Heart left ventricle (tissue), 16 donors: ENCODE results near the gene CC2D2A. TPM values are rescaled to one million over a fixed set of nuclear protein-coding genes. Genes with fewer than 3 reads are reported as not detected.

Experiments
- ATAC-seq, 4 donors: fragments of 200-7000 bp; cut with Tn5 transposase; one replicate each; pipeline ENCODE4 v1.9.1; 2020 to 2022; ENCODE audit warnings: moderate library complexity in 4 of 4, mild to moderate bottlenecking in 3 of 4, moderate number of reproducible peaks in 1 of 4
- DNase-seq, 5 donors: peaks; one replicate each; pipeline ENCODE4 v3.0.0-alpha.2; 2020
- H3K27ac ChIP-seq, 12 donors: fragments of 200-600 bp; sonication (generic) in 4 of 12; one replicate each; pipeline versions ENCODE4 v1.5.0 to v1.8.0; 2016 to 2022; ENCODE audit warnings: mild to moderate bottlenecking in 2 of 12
- H3K27me3 ChIP-seq, 9 donors: fragments of 200-600 bp; sonication (generic) in 2 of 9; one replicate each; pipeline versions ENCODE4 v1.5.1 to v1.8.0; 2016 to 2022; ENCODE audit warnings: mild to moderate bottlenecking in 3 of 9
- H3K36me3 ChIP-seq, 9 donors: fragments of 200-600 bp; sonication (generic) in 2 of 9; one replicate each; pipeline versions ENCODE4 v1.5.0 to v1.8.0; 2018 to 2022; ENCODE audit warnings: mild to moderate bottlenecking in 2 of 9
- H3K4me1 ChIP-seq, 12 donors: fragments of 200-600 bp; sonication (generic) in 4 of 12; one replicate each; pipeline versions ENCODE4 v1.5.0 to v1.8.0; 2016 to 2022; ENCODE audit warnings: mild to moderate bottlenecking in 3 of 12
- H3K4me3 ChIP-seq, 12 donors: fragments of 200-600 bp; sonication (generic) in 4 of 12; one replicate each; pipeline versions ENCODE4 v1.5.0 to v1.8.0; 2017 to 2022; ENCODE audit warnings: mild to moderate bottlenecking in 9 of 12, moderate library complexity in 4 of 12
- H3K9me3 ChIP-seq, 12 donors: fragments of 200-600 bp; sonication (generic) in 4 of 12; one replicate each; pipeline versions ENCODE4 v1.5.0 to v1.8.0; 2016 to 2022; ENCODE audit warnings: mild to moderate bottlenecking in 1 of 12
- POLR2A ChIP-seq, 2 donors: fragments of 450-650 bp; IDR thresholded peaks; one replicate each; pipeline ENCODE4 v1.6.1; 2017; ENCODE audit warnings: antibody characterized with exemption in 2 of 2, mild to moderate bottlenecking in 2 of 2, moderate library complexity in 2 of 2
- WGBS, 4 donors: extraction: QIAGEN DNeasy Blood & Tissue Kit in 2 of 4; methylation state at CpG; one replicate each; pipeline versions ENCODE4 v1.1.5 to v1.1.7; 2013 to 2018; 5-methylcytosine and 5-hydroxymethylcytosine counted together
- intact Hi-C, 10 donors: fragments of 100-400 bp; cut with DNase I; formaldehyde crosslinking; loops; one replicate each; pipeline versions ENCODE4 v1.11.1 to v1.14.2; 2022
- polyA plus RNA-seq, 2 donors: library from polyadenylated mRNA; stranded (reverse); fragments of 200-250 nt; gene quantifications; one replicate each; pipeline ENCODE4 v1.2.3, GENCODE V29; 2013
- total RNA-seq, 9 donors: library from RNA; depleted of rRNA in 2 of 9; stranded (reverse); fragments of >200 nt in 2 of 9; fragmentation: NEBNext Ultra II Directional in 3 of 9; extraction: Animal tissue kit (Norgen Biotek cat#: 25700) in 3 of 9; gene quantifications; one replicate each; pipeline versions ENCODE4 v1.1.0 to v1.2.4, GENCODE V29; 2016 to 2023
- TF ChIP-seq, protein P1 (sequence below), 12 donors: fragments of 200-600 bp; sonication (generic) in 4 of 12; IDR thresholded peaks; one replicate each; pipeline versions ENCODE4 v1.5.0 to v1.8.0; 2018 to 2022; ENCODE audit warnings: antibody characterized with exemption in 12 of 12, mild to moderate bottlenecking in 5 of 12
- donor health status: ischemic (EF 13 %, LVEDD 7.1; RV severe dilation, severe dysfunction).
- donor health status: healthy with polysubstance abuse.
- donor health status: DM: no; HTN: yes; CAD: no.
- donor health status: DM: no; HTN: no; CAD: no.
- donor health status: ischemic (EF 25% LVEDD 6.9; RV normal size, moderate dysfunction).
- donor health status: ischemic (EF 25% LVEDD 5.7; RV mildly dilated, moderate dysfunction).
- donor health status: healthy.
- donor health status: DM: yes; HTN: yes; CAD: no.
- donor health status: ischemic (EF 35%, LVEDD 5.7; RV mildly dilated, moderate dysfunction).
- donor health status: nonischemic (EF 11% LVEDD 7.7; RV severe dilation, severe dysfunction).
- donor health status: DM: yes; HTN: yes; CAD: no.
- donor health status: PGD.
- donor health status: ischemic (EF 29% LVEDD 5.4; RV normal size, mild dysfunction).
- donor health status: nonischemic (EF 23%, LVEDD 6.1; RV moderate dilation, normal function).

The CC2D2A gene
- total and polyA plus RNA-seq, 11 donors: 3.1 to 14.4 (median 8.4) TPM

DNA sequence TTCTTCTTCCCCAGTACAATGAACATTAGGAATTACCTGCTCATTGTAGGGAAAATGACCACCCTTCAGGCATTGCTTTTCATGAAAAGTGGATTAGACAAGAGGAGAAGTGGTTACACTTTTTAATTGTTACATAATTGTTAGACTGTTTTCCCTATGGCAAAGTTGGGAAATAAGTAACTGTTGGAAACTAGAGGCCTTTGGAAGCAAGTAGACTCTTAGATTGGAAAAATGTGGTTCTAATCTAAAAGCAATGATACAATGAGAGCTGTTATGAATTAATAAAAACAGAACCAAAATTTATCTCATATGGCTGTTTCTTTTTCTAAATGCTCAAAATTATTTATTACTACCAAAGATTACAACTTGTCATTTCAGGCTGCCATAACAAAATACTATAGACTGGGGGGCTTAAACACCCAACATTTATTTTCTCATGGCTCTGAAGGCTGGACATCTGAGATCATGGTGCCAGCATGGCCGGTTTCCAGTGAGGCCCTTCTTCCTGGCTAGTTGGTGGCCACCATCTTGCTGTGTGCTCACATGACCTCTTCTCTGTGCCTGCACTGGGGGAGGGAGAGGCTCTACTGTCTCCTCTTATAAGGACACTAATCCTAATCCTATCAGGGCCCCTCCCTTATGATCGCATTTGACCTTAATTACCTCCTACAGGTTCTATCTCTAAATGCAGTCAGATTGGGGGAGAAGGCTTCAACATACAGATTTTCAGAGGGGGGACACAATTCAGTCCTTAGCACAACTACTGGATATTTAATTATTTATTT lies 12.5 kb downstream of the CC2D2A start:
- Histone ChIP-seq H3K9me3 (peaks cover 0 to 25% (median 0%) of the 10 kb centered on the region in 12 donors), H3K4me1 (peaks cover 0 to 29% (median 2%) of the 10 kb centered on the region in 12 donors), H3K36me3 (peaks cover 0 to 55% (median 11%) of the 10 kb centered on the region in 9 donors), H3K4me3 (no peak overlapping the region), H3K27me3 (no peaks in the 10 kb centered on the region), H3K27ac (peak overlapping the region in 5 of 12 donors; percentile 55 to 84 (median 70))
- intact Hi-C loops: loop anchor here in 4 of 10 donors (5.0 to 10.0 kb wide), 3 partner anchors 163 to 520 kb away; no protein-coding TSS in a partner anchor
- WGBS, 4 donors: 94 to 100% (median 98%) methylated on average over 2 of the region's 2 CpGs
- TF ChIP-seq, protein P1, sequence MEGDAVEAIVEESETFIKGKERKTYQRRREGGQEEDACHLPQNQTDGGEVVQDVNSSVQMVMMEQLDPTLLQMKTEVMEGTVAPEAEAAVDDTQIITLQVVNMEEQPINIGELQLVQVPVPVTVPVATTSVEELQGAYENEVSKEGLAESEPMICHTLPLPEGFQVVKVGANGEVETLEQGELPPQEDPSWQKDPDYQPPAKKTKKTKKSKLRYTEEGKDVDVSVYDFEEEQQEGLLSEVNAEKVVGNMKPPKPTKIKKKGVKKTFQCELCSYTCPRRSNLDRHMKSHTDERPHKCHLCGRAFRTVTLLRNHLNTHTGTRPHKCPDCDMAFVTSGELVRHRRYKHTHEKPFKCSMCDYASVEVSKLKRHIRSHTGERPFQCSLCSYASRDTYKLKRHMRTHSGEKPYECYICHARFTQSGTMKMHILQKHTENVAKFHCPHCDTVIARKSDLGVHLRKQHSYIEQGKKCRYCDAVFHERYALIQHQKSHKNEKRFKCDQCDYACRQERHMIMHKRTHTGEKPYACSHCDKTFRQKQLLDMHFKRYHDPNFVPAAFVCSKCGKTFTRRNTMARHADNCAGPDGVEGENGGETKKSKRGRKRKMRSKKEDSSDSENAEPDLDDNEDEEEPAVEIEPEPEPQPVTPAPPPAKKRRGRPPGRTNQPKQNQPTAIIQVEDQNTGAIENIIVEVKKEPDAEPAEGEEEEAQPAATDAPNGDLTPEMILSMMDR (IDR thresholded peaks at IDR 0.05): no peak
- TF ChIP-seq POLR2A (IDR thresholded peaks at IDR 0.05): no peak
- DNase-seq (no peak), ATAC-seq (no peak)

DNA sequence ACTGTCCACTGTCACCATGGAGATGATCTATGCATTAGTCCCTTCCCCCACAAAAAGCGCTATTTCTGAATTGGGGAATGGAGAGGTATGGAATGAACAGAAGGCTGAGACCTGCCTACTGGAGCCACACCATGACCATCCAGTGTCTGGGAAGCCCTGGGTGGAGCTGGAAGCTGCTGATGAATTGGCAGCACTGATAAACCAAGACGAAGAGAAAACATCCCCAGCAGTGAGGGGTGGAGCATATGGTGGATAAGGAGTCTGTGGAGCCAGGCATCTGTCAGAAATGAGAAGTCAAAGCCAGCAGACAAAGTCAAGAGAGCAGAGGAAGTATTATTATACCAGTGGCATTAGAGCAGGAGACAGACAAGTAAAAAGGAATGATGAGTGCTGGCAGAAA lies 13.2 kb downstream of the CC2D2A start:
- peaks cover 0 to 29% (median 2%) of the 10 kb centered on the region in 12 donors for H3K4me1 ChIP-seq
- ATAC-seq (peak in 3 of 4 donors; percentile 7 to 26 (median 8)), DNase-seq (no peak)
- intact Hi-C loops: loop anchor here in 4 of 10 donors (5.0 to 10.0 kb wide), 3 partner anchors 162 to 519 kb away; no protein-coding TSS in a partner anchor
- TF ChIP-seq, protein P1 (IDR thresholded peaks at IDR 0.05): no peak
- no peak for TF ChIP-seq POLR2A (IDR thresholded peaks at IDR 0.05)
- no peaks in the 10 kb centered on the region for H3K27me3 ChIP-seq
- peaks cover 0 to 48% (median 11%) of the 10 kb centered on the region in 9 donors for H3K36me3 ChIP-seq
- H3K9me3 ChIP-seq: peaks cover 0 to 31% (median under 1%) of the 10 kb centered on the region in 12 donors
- H3K4me3 ChIP-seq: no peak overlapping the region
- 65 to 73% (median 66%) methylated on average over 2 of the region's 2 CpGs for WGBS, 4 donors
- H3K27ac ChIP-seq: peak overlapping the region in 4 of 12 donors; percentile 32 to 70 (median 60)

DNA sequence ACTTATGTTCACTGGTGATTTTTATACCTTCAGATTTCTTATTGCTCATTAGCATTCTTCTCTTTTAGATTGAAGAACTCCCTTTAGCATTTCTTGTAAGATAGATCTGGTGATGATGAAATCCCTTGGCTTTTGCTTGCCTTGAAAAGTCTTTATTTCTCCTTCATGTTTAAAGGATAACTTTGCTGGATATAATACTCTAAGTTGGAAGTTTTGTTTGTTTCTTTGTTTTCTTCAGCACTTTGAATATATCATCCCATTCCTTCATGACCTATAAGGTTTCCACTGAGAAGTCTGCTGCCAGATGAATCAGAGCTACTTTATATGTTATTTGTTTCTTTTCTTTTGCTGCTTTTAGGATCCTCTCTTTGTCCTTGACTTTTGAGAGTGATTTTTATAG lies 18.5 kb downstream of the CC2D2A start:
- H3K27me3 ChIP-seq: no peaks in the 10 kb centered on the region
- no peak overlapping the region for H3K4me3 ChIP-seq
- TF ChIP-seq, protein P1 (IDR thresholded peaks at IDR 0.05): no peak
- TF ChIP-seq POLR2A (IDR thresholded peaks at IDR 0.05): no peak
- H3K4me1 ChIP-seq: peaks cover 0 to 15% (median 4%) of the 10 kb centered on the region in 12 donors
- ATAC-seq: no peak
- DNase-seq: no peak
- intact Hi-C loops: loop anchor here in 1 of 10 donors (10.0 kb wide), 1 partner anchor 157 kb away; no protein-coding TSS in a partner anchor
- peaks cover 0 to 38% (median 0%) of the 10 kb centered on the region in 9 donors for H3K36me3 ChIP-seq
- peaks cover 0 to 42% (median 8%) of the 10 kb centered on the region in 12 donors for H3K9me3 ChIP-seq
- H3K27ac ChIP-seq: peak overlapping the region in 5 of 12 donors; percentile 26 to 69 (median 56)
